WTC11 (cell line): ENCODE results near the gene CPAMD8. TPM values are rescaled to one million over a fixed set of nuclear protein-coding genes. Genes with fewer than 3 reads are reported as not detected.
A peak's percentile ranks its signal among the peaks of the same experiment; 100 is the strongest.

Experiments used
- ATAC-seq: fragments of 200-7000 bp; cut with Tn5 transposase; 2 replicates; pipeline ENCODE4 v1.10.0; 2021; ENCODE audit warnings: mild to moderate bottlenecking, moderate library complexity
- CTCF ChIA-PET: fragments of 300-600 bp; sonication (Branson Sonifier 250); formaldehyde crosslinking; loops from one replicate; lab custom pipeline; 2021; ENCODE audit warnings: antibody characterized with exemption; lab: Charles Lee
- POLR2A ChIA-PET: fragments of 350-600 bp; sonication (Branson Sonifier 250); formaldehyde crosslinking; loops from one replicate; lab custom pipeline; 2021; ENCODE audit warnings: antibody characterized with exemption; lab: Charles Lee
- DNase-seq: peaks from one replicate; pipeline ENCODE4 v3.0.0; 2021; ENCODE audit warnings: low spot score
- H3K27ac Mint-ChIP-seq: 2 replicates; pipeline ENCODE4 v1.8.0; 2021; ENCODE audit warnings: mixed read lengths
- H3K27me3 Mint-ChIP-seq: 2 replicates; pipeline ENCODE4 v1.8.0; 2021; ENCODE audit warnings: low read depth, mild to moderate bottlenecking, moderate library complexity, mixed read lengths
- H3K36me3 Mint-ChIP-seq: 2 replicates; pipeline ENCODE4 v1.8.0; 2021; ENCODE audit warnings: mixed read lengths
- H3K4me1 Mint-ChIP-seq: 2 replicates; pipeline ENCODE4 v1.8.0; 2022; ENCODE audit warnings: mixed read lengths
- H3K4me3 Mint-ChIP-seq: 2 replicates; pipeline ENCODE4 v1.8.0; 2021; ENCODE audit warnings: mild to moderate bottlenecking, moderate library complexity, mixed read lengths
- H3K9me3 Mint-ChIP-seq: 2 replicates; pipeline ENCODE4 v1.8.0; 2021; ENCODE audit warnings: mixed read lengths
- CREB1 ChIP-seq: sonication (generic); formaldehyde crosslinking; IDR thresholded peaks from 2 replicates; pipeline ENCODE4 v1.8.0; 2023; ENCODE audit warnings: mild to moderate bottlenecking, missing genetic modification reagents
- GTF2I ChIP-seq: fragments of 250-450 bp; sonication (Bioruptor Pico); conservative IDR thresholded peaks from 2 replicates; pipeline ENCODE4 v1.4.0; 2021; ENCODE audit warnings: mild to moderate bottlenecking
- JAZF1 ChIP-seq: fragments of 250-450 bp; sonication (Bioruptor Pico); IDR thresholded peaks from 2 replicates; pipeline ENCODE4 v1.9.0; 2021; ENCODE audit warnings: moderate library complexity, mild to moderate bottlenecking, inconsistent platforms
- NR1H2 ChIP-seq: sonication (generic); formaldehyde crosslinking; IDR thresholded peaks from 2 replicates; pipeline ENCODE4 v1.9.0; 2021; ENCODE audit warnings: mild to moderate bottlenecking, moderate library complexity, missing genetic modification reagents
- NR3C1 ChIP-seq: sonication (generic); formaldehyde crosslinking; conservative IDR thresholded peaks from 2 replicates; pipeline ENCODE4 v1.8.1; 2023; ENCODE audit warnings: low read depth, mild to moderate bottlenecking, missing genetic modification reagents
- ZBTB21 ChIP-seq: sonication (generic); formaldehyde crosslinking; IDR thresholded peaks from 2 replicates; pipeline ENCODE4 v1.8.1; 2023; ENCODE audit warnings: mild to moderate bottlenecking, missing genetic modification reagents, borderline replicate concordance
- ZNF138 ChIP-seq: sonication (generic); formaldehyde crosslinking; conservative IDR thresholded peaks from 2 replicates; pipeline ENCODE4 v1.8.1; 2022; ENCODE audit warnings: mild to moderate bottlenecking, moderate library complexity, missing genetic modification reagents
- ZNF396 ChIP-seq: fragments of 250-450 bp; sonication (Bioruptor Pico); IDR thresholded peaks from 2 replicates; pipeline ENCODE4 v1.8.0; 2021; ENCODE audit warnings: mild to moderate bottlenecking, moderate library complexity, borderline replicate concordance
- ZNF671 ChIP-seq: fragments of 250-450 bp; sonication (Bioruptor Pico); IDR thresholded peaks from 2 replicates; pipeline ENCODE4 v1.8.0; 2021; ENCODE audit warnings: mild to moderate bottlenecking
- total RNA-seq: library from RNA; stranded (reverse); gene quantifications from 3 replicates; pipeline ENCODE4 v1.2.3, GENCODE V29; 2021
- TF ChIP-seq, protein P1 (sequence below): fragments of 250-450 bp; sonication (Bioruptor Pico); conservative IDR thresholded peaks from 2 replicates; pipeline ENCODE4 v1.9.0; 2021; ENCODE audit warnings: mild to moderate bottlenecking
- TF ChIP-seq, protein P2 (sequence below): sonication (generic); formaldehyde crosslinking; IDR thresholded peaks from 2 replicates; pipeline ENCODE4 v1.8.1; 2023; ENCODE audit warnings: mild to moderate bottlenecking, moderate library complexity, missing genetic modification reagents
- TF ChIP-seq, protein P3 (sequence below): sonication (generic); formaldehyde crosslinking; IDR thresholded peaks from 2 replicates; pipeline ENCODE4 v1.8.1; 2023; ENCODE audit warnings: mild to moderate bottlenecking, missing genetic modification reagents, borderline replicate concordance
- TF ChIP-seq, protein P4 (sequence below): fragments of 250-450 bp; sonication (Bioruptor Pico); IDR thresholded peaks from 2 replicates; pipeline ENCODE4 v1.9.0; 2021; ENCODE audit warnings: mild to moderate bottlenecking
- TF ChIP-seq, protein P5 (sequence below): sonication (generic); formaldehyde crosslinking; IDR thresholded peaks from 2 replicates; pipeline ENCODE4 v1.8.0; 2022; ENCODE audit warnings: mild to moderate bottlenecking, missing genetic modification reagents
- TF ChIP-seq, protein P6 (sequence below): sonication (generic); formaldehyde crosslinking; IDR thresholded peaks from 2 replicates; pipeline ENCODE4 v1.8.1; 2022; ENCODE audit warnings: mild to moderate bottlenecking, missing genetic modification reagents, moderate library complexity, borderline replicate concordance

The CPAMD8 gene
- total RNA-seq, 1 experiment from 2014 or later = 6.9 TPM

DNA sequence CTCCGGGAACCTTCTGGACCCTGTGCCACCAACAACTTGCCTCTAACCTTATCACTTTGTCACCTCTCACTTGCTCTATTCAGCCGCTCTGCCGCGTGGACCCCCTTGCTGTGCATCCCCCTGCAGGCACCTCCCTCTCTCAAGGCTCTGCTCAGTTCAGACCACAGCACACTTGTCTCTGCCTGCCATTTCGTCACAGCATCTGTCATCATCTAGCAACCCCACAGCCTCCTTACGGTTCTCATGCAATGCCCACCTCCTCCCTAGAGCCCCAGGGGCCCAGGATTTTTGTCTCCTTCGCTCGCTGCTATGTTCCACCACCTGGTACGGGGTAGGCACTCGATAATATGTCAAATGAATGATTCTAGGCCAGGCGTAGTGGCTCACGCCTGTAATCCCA, 43.8 kb upstream of the CPAMD8 start (continued):
- TF ChIP-seq, protein P1, sequence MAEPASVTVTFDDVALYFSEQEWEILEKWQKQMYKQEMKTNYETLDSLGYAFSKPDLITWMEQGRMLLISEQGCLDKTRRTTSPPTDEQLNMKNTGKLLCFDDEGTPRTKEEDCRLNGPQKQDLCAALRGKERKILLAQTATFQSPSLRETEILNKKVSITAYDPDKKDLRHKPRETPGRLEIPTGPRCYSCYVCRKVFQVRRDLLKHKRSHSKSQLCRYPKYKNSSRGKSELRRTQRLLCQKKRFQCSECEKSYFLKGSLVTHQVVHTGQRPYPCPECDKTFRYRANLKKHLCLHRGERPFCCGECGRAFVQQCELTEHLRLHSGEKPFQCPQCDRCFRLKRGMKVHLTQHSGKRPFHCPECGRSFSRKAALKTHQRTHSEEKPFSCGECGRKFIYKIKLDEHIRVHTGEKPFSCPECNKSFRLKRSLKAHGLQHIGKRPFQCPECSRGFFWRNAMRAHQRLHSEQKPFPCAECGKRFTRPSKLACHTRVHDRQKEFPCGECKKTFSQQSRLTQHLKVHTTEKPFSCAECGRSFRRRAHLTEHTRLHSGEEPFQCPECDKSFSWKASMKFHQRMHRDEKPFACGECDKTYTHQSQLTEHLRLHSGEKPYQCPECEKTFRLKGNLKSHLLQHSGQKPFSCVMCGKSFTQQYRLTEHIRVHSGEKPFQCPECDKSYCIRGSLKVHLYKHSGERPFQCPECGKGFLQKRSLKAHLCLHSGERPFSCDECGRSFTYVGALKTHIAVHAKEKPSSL (CRISPR knock-in tag) = no peak

DNA sequence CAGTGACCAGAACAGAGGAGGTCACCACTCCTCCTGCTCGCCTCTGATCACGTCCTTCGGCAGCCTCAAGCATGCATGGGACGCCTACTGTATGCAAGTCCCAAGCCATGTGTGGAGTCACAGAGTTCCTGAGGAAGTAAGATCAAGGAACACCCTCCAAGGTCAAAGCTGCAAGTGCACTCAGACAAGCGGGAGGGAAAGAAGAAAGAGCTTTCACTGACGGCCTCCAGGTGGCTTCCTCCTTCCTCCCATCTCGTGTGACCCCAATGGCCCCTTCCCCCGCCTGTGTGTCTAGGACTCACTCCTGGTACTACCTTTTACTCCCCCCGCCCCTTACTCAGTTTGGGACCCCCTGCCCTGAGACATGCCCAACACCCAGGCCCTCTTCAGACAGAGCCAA, 42.6 kb upstream of the CPAMD8 start:
- ChIA-PET CTCF (interaction anchor here (0.5 to 2.1 kb wide), 14 partner anchors 13 to 259 kb away, joined by 3 to 7 read pairs (median 3); partner anchors contain the start of gene USE1), POLR2A (interaction anchor here (0.7 kb wide), 2 partner anchors 17 to 31 kb away, joined by 3 to 4 read pairs; no protein-coding TSS in a partner anchor)
- no peak overlapping the region for H3K4me3 Mint-ChIP-seq
- TF ChIP-seq CREB1 (CRISPR knock-in tag) = peak; percentile 43; the same call in 1 of the 2 replicates
- TF ChIP-seq, protein P2, sequence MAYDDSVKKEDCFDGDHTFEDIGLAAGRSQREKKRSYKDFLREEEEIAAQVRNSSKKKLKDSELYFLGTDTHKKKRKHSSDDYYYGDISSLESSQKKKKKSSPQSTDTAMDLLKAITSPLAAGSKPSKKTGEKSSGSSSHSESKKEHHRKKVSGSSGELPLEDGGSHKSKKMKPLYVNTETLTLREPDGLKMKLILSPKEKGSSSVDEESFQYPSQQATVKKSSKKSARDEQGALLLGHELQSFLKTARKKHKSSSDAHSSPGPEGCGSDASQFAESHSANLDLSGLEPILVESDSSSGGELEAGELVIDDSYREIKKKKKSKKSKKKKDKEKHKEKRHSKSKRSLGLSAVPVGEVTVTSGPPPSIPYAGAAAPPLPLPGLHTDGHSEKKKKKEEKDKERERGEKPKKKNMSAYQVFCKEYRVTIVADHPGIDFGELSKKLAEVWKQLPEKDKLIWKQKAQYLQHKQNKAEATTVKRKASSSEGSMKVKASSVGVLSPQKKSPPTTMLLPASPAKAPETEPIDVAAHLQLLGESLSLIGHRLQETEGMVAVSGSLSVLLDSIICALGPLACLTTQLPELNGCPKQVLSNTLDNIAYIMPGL (CRISPR knock-in tag) = no peak
- no peak for TF ChIP-seq ZNF396 (CRISPR knock-in tag)
- TF ChIP-seq ZNF671 (CRISPR knock-in tag) = no peak
- TF ChIP-seq, protein P3, sequence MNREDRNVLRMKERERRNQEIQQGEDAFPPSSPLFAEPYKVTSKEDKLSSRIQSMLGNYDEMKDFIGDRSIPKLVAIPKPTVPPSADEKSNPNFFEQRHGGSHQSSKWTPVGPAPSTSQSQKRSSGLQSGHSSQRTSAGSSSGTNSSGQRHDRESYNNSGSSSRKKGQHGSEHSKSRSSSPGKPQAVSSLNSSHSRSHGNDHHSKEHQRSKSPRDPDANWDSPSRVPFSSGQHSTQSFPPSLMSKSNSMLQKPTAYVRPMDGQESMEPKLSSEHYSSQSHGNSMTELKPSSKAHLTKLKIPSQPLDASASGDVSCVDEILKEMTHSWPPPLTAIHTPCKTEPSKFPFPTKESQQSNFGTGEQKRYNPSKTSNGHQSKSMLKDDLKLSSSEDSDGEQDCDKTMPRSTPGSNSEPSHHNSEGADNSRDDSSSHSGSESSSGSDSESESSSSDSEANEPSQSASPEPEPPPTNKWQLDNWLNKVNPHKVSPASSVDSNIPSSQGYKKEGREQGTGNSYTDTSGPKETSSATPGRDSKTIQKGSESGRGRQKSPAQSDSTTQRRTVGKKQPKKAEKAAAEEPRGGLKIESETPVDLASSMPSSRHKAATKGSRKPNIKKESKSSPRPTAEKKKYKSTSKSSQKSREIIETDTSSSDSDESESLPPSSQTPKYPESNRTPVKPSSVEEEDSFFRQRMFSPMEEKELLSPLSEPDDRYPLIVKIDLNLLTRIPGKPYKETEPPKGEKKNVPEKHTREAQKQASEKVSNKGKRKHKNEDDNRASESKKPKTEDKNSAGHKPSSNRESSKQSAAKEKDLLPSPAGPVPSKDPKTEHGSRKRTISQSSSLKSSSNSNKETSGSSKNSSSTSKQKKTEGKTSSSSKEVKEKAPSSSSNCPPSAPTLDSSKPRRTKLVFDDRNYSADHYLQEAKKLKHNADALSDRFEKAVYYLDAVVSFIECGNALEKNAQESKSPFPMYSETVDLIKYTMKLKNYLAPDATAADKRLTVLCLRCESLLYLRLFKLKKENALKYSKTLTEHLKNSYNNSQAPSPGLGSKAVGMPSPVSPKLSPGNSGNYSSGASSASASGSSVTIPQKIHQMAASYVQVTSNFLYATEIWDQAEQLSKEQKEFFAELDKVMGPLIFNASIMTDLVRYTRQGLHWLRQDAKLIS (CRISPR knock-in tag) = no peak
- TF ChIP-seq ZBTB21 = no peak
- no peaks in the 10 kb centered on the region for H3K27me3 Mint-ChIP-seq
- peak overlapping the region; percentile 82 for H3K27ac Mint-ChIP-seq
- peaks cover 33% of the 10 kb centered on the region for H3K4me1 Mint-ChIP-seq
- H3K36me3 Mint-ChIP-seq = peaks cover 51% of the 10 kb centered on the region
- no peaks in the 10 kb centered on the region for H3K9me3 Mint-ChIP-seq
- ATAC-seq = peak; percentile 75
- no peak for DNase-seq

DNA sequence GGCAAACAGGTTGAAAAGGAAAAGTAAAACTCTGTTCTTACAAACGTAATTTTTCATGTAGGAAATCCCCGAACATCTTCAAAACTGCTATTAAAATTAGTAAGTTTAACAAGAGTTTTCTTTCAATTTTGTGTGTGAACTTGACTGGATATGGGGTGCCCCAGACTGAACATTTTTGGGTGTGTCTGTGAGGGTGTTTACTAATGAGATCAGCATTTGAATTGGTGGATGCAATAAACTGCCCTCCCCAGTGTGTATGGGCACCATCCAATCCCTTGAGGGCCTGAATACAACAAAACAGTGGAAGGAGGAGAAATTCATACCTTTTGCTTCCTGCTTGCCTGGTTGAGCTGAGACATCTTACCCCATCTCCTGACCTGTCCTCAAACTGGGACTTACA, 36.8 kb upstream of the CPAMD8 start:
- CTCF ChIA-PET = no interaction called here
- H3K36me3 Mint-ChIP-seq = peaks cover 64% of the 10 kb centered on the region
- POLR2A ChIA-PET = no interaction called here
- no peak for TF ChIP-seq GTF2I
- TF ChIP-seq, protein P4, sequence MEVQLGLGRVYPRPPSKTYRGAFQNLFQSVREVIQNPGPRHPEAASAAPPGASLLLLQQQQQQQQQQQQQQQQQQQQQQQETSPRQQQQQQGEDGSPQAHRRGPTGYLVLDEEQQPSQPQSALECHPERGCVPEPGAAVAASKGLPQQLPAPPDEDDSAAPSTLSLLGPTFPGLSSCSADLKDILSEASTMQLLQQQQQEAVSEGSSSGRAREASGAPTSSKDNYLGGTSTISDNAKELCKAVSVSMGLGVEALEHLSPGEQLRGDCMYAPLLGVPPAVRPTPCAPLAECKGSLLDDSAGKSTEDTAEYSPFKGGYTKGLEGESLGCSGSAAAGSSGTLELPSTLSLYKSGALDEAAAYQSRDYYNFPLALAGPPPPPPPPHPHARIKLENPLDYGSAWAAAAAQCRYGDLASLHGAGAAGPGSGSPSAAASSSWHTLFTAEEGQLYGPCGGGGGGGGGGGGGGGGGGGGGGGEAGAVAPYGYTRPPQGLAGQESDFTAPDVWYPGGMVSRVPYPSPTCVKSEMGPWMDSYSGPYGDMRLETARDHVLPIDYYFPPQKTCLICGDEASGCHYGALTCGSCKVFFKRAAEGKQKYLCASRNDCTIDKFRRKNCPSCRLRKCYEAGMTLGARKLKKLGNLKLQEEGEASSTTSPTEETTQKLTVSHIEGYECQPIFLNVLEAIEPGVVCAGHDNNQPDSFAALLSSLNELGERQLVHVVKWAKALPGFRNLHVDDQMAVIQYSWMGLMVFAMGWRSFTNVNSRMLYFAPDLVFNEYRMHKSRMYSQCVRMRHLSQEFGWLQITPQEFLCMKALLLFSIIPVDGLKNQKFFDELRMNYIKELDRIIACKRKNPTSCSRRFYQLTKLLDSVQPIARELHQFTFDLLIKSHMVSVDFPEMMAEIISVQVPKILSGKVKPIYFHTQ = no peak
- TF ChIP-seq, protein P5, sequence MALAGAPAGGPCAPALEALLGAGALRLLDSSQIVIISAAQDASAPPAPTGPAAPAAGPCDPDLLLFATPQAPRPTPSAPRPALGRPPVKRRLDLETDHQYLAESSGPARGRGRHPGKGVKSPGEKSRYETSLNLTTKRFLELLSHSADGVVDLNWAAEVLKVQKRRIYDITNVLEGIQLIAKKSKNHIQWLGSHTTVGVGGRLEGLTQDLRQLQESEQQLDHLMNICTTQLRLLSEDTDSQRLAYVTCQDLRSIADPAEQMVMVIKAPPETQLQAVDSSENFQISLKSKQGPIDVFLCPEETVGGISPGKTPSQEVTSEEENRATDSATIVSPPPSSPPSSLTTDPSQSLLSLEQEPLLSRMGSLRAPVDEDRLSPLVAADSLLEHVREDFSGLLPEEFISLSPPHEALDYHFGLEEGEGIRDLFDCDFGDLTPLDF (CRISPR knock-in tag) = no peak
- TF ChIP-seq NR1H2 = no peak
- no peak for TF ChIP-seq JAZF1 (CRISPR knock-in tag)
- TF ChIP-seq ZNF138 (CRISPR knock-in tag) = no peak
- TF ChIP-seq, protein P6, sequence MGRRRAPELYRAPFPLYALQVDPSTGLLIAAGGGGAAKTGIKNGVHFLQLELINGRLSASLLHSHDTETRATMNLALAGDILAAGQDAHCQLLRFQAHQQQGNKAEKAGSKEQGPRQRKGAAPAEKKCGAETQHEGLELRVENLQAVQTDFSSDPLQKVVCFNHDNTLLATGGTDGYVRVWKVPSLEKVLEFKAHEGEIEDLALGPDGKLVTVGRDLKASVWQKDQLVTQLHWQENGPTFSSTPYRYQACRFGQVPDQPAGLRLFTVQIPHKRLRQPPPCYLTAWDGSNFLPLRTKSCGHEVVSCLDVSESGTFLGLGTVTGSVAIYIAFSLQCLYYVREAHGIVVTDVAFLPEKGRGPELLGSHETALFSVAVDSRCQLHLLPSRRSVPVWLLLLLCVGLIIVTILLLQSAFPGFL (CRISPR knock-in tag) = no peak
- TF ChIP-seq, protein P2 (CRISPR knock-in tag) = no peak
- no peak for TF ChIP-seq NR3C1 (CRISPR knock-in tag)

More for the DNA sequence above, 36.8 kb upstream of the CPAMD8 start:
- H3K4me3 Mint-ChIP-seq = no peak overlapping the region
- H3K4me1 Mint-ChIP-seq = peaks cover 4% of the 10 kb centered on the region
- no peak overlapping the region for H3K27ac Mint-ChIP-seq
- peaks cover 23% of the 10 kb centered on the region for H3K9me3 Mint-ChIP-seq
- DNase-seq (no peak), ATAC-seq (no peak)
- no peaks in the 10 kb centered on the region for H3K27me3 Mint-ChIP-seq
